B cell (primary cell): ENCODE results near the gene PLPPR5. TPM values are rescaled to one million over a fixed set of nuclear protein-coding genes. Genes with fewer than 3 reads are reported as not detected.

Source experiments
- ATAC-seq: fragments of 200-7000 bp; cut with Tn5 transposase; one replicate; pipeline ENCODE4 v1.10.0; 2021; ENCODE audit warnings: low read depth, mild to moderate bottlenecking, moderate number of reproducible peaks, moderate library complexity
- CTCF ChIA-PET: fragments of 350-600 bp; sonication (Branson Sonifier 250); formaldehyde crosslinking; loops from one replicate; lab custom pipeline; 2021; ENCODE audit warnings: antibody characterized with exemption, inconsistent platforms; lab: Charles Lee
- POLR2A ChIA-PET: fragments of 350-600 bp; sonication (Branson Sonifier 250); formaldehyde crosslinking; loops from one replicate; lab custom pipeline; 2021; ENCODE audit warnings: antibody characterized with exemption; lab: Charles Lee
- DNase-seq: peaks from one replicate; pipeline ENCODE4 v3.0.0; 2013
- H2AFZ ChIP-seq: 2 replicates; pipeline ENCODE4 v1.6.1; 2012; ENCODE audit warnings: mild to moderate bottlenecking, low read depth, low read length; ENCODE audit not compliant: insufficient read depth, poor library complexity, severe bottlenecking
- H3K27ac ChIP-seq, 2 donors: 1 replicate in 1 of 2; 2 replicates in 1 of 2; pipeline ENCODE4 v1.5.1; 2012 to 2013; ENCODE audit warnings: low read length in 2 of 2, mild to moderate bottlenecking in 2 of 2, moderate library complexity in 1 of 2
- H3K27me3 ChIP-seq, 4 experiments: fragments of 200-600 bp in 1 of 4; sonication (generic) in 1 of 4; replicated peaks in 1 of 4; 1 replicate in 2 of 4; 2 replicates in 2 of 4; pipeline versions ENCODE4 v1.6.1 to v1.7.0; 2013 to 2016; ENCODE audit warnings: low read length in 3 of 4, mild to moderate bottlenecking in 2 of 4, mixed read lengths in 1 of 4, moderate library complexity in 1 of 4; ENCODE audit not compliant: insufficient read depth in 4 of 4, control insufficient read depth in 3 of 4; ENCODE audit errors: control extremely low read depth in 1 of 4
- H3K36me3 ChIP-seq, 2 experiments: replicated peaks in 1 of 2; 1 replicate in 1 of 2; 2 replicates in 1 of 2; pipeline versions ENCODE4 v1.6.1 to v1.7.1; 2013; ENCODE audit warnings: low read length in 1 of 2; ENCODE audit not compliant: insufficient read depth in 2 of 2, control insufficient read depth in 1 of 2; ENCODE audit errors: control extremely low read depth in 1 of 2, extremely low read depth in 1 of 2
- H3K4me1 ChIP-seq, 2 donors: fragments of 200-600 bp in 1 of 2; sonication (generic) in 1 of 2; 1 replicate in 1 of 2; 2 replicates in 1 of 2; pipeline versions ENCODE4 v1.5.1 to v1.6.1; 2013 to 2017; ENCODE audit warnings: low read length in 2 of 2; ENCODE audit not compliant: control insufficient read depth in 2 of 2, insufficient read depth in 2 of 2
- H3K4me2 ChIP-seq: replicated peaks from 2 replicates; pipeline ENCODE3; 2012; ENCODE audit warnings: mild to moderate bottlenecking, low read depth, low read length; ENCODE audit not compliant: poor library complexity, severe bottlenecking
- H3K4me3 ChIP-seq, 5 experiments: fragments of 200-600 bp in 1 of 5; sonication (generic) in 1 of 5; 1 replicate in 3 of 5; 2 replicates in 2 of 5; pipeline versions ENCODE4 v1.5.1 to v1.7.0; 2011 to 2016; ENCODE audit warnings: low read length in 4 of 5, mild to moderate bottlenecking in 4 of 5, low read depth in 2 of 5, control low read depth in 1 of 5, moderate library complexity in 1 of 5; ENCODE audit not compliant: insufficient read depth in 1 of 5; ENCODE audit errors: control extremely low read depth in 1 of 5, extremely low read depth in 1 of 5
- H3K79me2 ChIP-seq: fragments of 200-600 bp; sonication (generic); one replicate; pipeline ENCODE4 v1.6.0; 2016; ENCODE audit warnings: low read length; ENCODE audit not compliant: control insufficient read depth, insufficient read depth
- H3K9ac ChIP-seq: fragments of 200-600 bp; sonication (generic); 2 replicates; pipeline ENCODE4 v1.6.1; 2017; ENCODE audit warnings: mild to moderate bottlenecking, low read length, moderate library complexity
- H3K9me3 ChIP-seq, 3 donors: one replicate each; pipeline versions ENCODE4 v1.6.1 to v1.7.1; 2013; ENCODE audit warnings: low read length in 2 of 3; ENCODE audit not compliant: control insufficient read depth in 2 of 3, insufficient read depth in 1 of 3; ENCODE audit errors: control extremely low read depth in 1 of 3
- H4K20me1 ChIP-seq: 2 replicates; pipeline ENCODE4 v1.6.0; 2012; ENCODE audit warnings: mild to moderate bottlenecking, low read length; ENCODE audit not compliant: insufficient read depth, control insufficient read depth, poor library complexity, severe bottlenecking
- H3K27ac Mint-ChIP-seq: one replicate; pipeline ENCODE4 v1.8.0; 2021; ENCODE audit warnings: mixed read lengths
- H3K27me3 Mint-ChIP-seq: one replicate; pipeline ENCODE4 v1.8.0; 2021; ENCODE audit warnings: mixed read lengths
- H3K4me1 Mint-ChIP-seq: one replicate; pipeline ENCODE4 v1.8.0; 2021; ENCODE audit warnings: mixed read lengths
- H3K4me3 Mint-ChIP-seq: one replicate; pipeline ENCODE4 v1.8.0; 2021; ENCODE audit warnings: mixed read lengths
- H3K9me3 Mint-ChIP-seq: one replicate; pipeline ENCODE4 v1.8.0; 2022; ENCODE audit warnings: mixed read lengths; ENCODE audit not compliant: insufficient read depth
- CTCF ChIP-seq: fragments of 200-600 bp; IDR thresholded peaks from one replicate; pipeline ENCODE4 v1.8.0; 2022; ENCODE audit warnings: antibody characterized with exemption, mild to moderate bottlenecking
- EZH2 ChIP-seq: IDR thresholded peaks from 2 replicates; pipeline ENCODE4 v1.6.1; 2012; ENCODE audit warnings: borderline replicate concordance, low read depth, mild to moderate bottlenecking, moderate library complexity, low read length; ENCODE audit not compliant: insufficient read depth, poor library complexity, severe bottlenecking
- whole genome bisulfite sequencing: methylation state at CpG from one replicate; pipeline ENCODE4 v1.1.5; 2013; ENCODE audit warnings: missing lambda C conversion rate; ENCODE audit not compliant: insufficient coverage; 5-methylcytosine and 5-hydroxymethylcytosine counted together
- intact Hi-C: fragments of 100-400 bp; cut with micrococcal nuclease; formaldehyde crosslinking; loops from one replicate; pipeline ENCODE4 v1.10.0; 2022
- polyA plus RNA-seq: library from polyadenylated mRNA; depleted of rRNA; stranded (reverse); fragments of >200 nt; gene quantifications from 2 replicates; pipeline ENCODE4 v1.2.3, GENCODE V29; 2012
- total RNA-seq, 2 donors: library from RNA; stranded (reverse); fragments of 120-200 nt in 1 of 2; gene quantifications; 1 replicate in 1 of 2; 2 replicates in 1 of 2; pipeline versions ENCODE4 v1.2.3 to v1.2.4, GENCODE V29; 2013 to 2022

Gene PLPPR5
- total and polyA plus RNA-seq, 2 donors (not counting 1 experiment from before 2014, with no cell fraction given) = not detected

GRCh38 chr1:98898940-98899339 is 105.7 kb downstream of the PLPPR5 start:
- no peaks in the 10 kb centered on the region for H3K27me3 ChIP-seq
- H2AFZ ChIP-seq = no peak overlapping the region
- no peak for TF ChIP-seq CTCF
- no peak for TF ChIP-seq EZH2
- no peaks in the 10 kb centered on the region for H3K36me3 ChIP-seq
- no peaks in the 10 kb centered on the region for H3K4me1 ChIP-seq
- Mint-ChIP-seq H3K4me1 (peaks cover 1% of the 10 kb centered on the region), H3K9me3 (peaks cover 2% of the 10 kb centered on the region), H3K4me3 (no peak overlapping the region), H3K27me3 (no peaks in the 10 kb centered on the region), H3K27ac (no peak overlapping the region)
- no peak overlapping the region for H3K27ac ChIP-seq
- no peaks in the 10 kb centered on the region for H3K79me2 ChIP-seq
- POLR2A ChIA-PET = no interaction called here
- H3K4me3 ChIP-seq = no peak overlapping the region
- peaks cover 0 to 7% (median 0%) of the 10 kb centered on the region in 3 donors for H3K9me3 ChIP-seq
- no peaks in the 10 kb centered on the region for H4K20me1 ChIP-seq
- DNase-seq (no peak), ATAC-seq (no peak)
- no peak overlapping the region for H3K9ac ChIP-seq
- WGBS = 78% methylated on average over 2 of the region's 2 CpGs
- intact Hi-C loops = no loop called here
- CTCF ChIA-PET = no interaction called here
- H3K4me2 ChIP-seq = no peak overlapping the region

- ChIA-PET CTCF (no interaction called here), POLR2A (no interaction called here)
- H3K27me3 ChIP-seq = no peaks in the 10 kb centered on the region
- peaks cover 0 to 7% (median 0%) of the 10 kb centered on the region in 3 donors for H3K9me3 ChIP-seq
- no peak for DNase-seq
- Mint-ChIP-seq H3K27me3 (no peaks in the 10 kb centered on the region), H3K27ac (no peak overlapping the region), H3K4me3 (no peak overlapping the region), H3K4me1 (no peaks in the 10 kb centered on the region), H3K9me3 (peaks cover 2% of the 10 kb centered on the region)
- H3K9ac ChIP-seq = no peak overlapping the region
- H3K4me1 ChIP-seq = no peaks in the 10 kb centered on the region
- no peaks in the 10 kb centered on the region for H3K36me3 ChIP-seq
- H3K4me2 ChIP-seq = no peak overlapping the region
- H3K4me3 ChIP-seq = no peak overlapping the region
- no peaks in the 10 kb centered on the region for H3K79me2 ChIP-seq
- intact Hi-C loops = no loop called here
- ATAC-seq = no peak
- TF ChIP-seq CTCF (no peak), EZH2 (no peak)
- no peaks in the 10 kb centered on the region for H4K20me1 ChIP-seq
- H2AFZ ChIP-seq = no peak overlapping the region
- WGBS = 0% methylated on average over 1 of the region's 2 CpGs
- no peak overlapping the region for H3K27ac ChIP-seq
These were observed 107.2 kb downstream of the PLPPR5 start for GRCh38 chr1:98897479-98897878.
